ENCODE results near the gene CHRNA5. TPM values are rescaled to one million over a fixed set of nuclear protein-coding genes. Genes with fewer than 3 reads are reported as not detected.

Gene CHRNA5
- total RNA-seq, 1 donor from 2014 or later: 2.6 TPM

DNA sequence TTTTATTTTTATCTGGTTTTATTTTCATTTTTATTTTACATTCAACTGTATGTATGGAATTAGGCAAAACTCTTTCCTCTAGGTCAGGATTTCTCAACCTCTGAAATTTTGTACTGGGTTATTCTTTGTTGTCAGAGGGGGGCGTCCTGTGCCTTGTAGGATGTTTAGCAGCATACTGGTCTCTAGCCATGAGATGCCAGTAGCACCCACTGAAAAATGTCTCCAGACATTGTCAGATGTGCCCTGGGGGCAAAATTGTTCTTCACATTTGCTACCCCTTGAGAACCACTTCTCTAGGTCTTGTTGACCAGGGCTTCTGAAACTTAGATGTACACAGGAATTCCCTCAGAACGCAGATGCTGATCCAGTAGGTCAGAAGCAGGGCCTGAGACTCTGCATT lies 5.4 kb downstream of the CHRNA5 start:
- H3K36me3 ChIP-seq: no peaks in the 10 kb centered on the region
- intact Hi-C loops (cut with DNase I): no loop called here
- H3K27me3 ChIP-seq (ENCODE audit: low read depth): no peaks in the 10 kb centered on the region
- TF ChIP-seq, protein P1, sequence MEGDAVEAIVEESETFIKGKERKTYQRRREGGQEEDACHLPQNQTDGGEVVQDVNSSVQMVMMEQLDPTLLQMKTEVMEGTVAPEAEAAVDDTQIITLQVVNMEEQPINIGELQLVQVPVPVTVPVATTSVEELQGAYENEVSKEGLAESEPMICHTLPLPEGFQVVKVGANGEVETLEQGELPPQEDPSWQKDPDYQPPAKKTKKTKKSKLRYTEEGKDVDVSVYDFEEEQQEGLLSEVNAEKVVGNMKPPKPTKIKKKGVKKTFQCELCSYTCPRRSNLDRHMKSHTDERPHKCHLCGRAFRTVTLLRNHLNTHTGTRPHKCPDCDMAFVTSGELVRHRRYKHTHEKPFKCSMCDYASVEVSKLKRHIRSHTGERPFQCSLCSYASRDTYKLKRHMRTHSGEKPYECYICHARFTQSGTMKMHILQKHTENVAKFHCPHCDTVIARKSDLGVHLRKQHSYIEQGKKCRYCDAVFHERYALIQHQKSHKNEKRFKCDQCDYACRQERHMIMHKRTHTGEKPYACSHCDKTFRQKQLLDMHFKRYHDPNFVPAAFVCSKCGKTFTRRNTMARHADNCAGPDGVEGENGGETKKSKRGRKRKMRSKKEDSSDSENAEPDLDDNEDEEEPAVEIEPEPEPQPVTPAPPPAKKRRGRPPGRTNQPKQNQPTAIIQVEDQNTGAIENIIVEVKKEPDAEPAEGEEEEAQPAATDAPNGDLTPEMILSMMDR (IDR thresholded peaks at IDR 0.05): no peak
- H3K9me3 ChIP-seq: no peaks in the 10 kb centered on the region
- DNase-seq (no peak), ATAC-seq (no peak)
- H3K27ac ChIP-seq: no peak overlapping the region
- H3K4me1 ChIP-seq: peaks cover 9% of the 10 kb centered on the region
- H3K4me3 ChIP-seq: no peak overlapping the region

DNA sequence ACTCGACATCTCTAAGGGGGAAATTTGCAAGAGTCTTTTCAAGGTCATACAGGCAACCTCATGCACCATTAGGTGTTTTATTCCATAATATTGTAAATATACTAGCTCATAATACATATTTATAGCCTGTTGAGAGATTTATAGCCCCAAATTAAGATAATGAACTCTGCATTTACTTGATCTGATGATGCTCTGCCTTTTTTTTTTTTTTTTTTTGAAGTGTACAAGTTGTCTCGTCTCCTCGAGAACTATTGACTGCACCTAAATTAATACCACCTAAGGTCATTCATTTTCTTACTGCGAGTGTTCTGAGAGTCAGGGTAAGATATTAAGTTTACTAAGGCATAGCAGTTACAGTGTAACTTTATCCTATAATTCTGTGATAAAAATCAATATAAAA lies 6.1 kb downstream of the CHRNA5 start:
- Histone ChIP-seq H3K27me3 (ENCODE audit: low read depth) (no peaks in the 10 kb centered on the region), H3K4me1 (peaks cover 2% of the 10 kb centered on the region), H3K4me3 (no peak overlapping the region), H3K36me3 (no peaks in the 10 kb centered on the region), H3K9me3 (no peaks in the 10 kb centered on the region), H3K27ac (no peak overlapping the region)
- no peak for ATAC-seq
- TF ChIP-seq, protein P1 (IDR thresholded peaks at IDR 0.05): no peak
- intact Hi-C loops (cut with DNase I): no loop called here
- no peak for DNase-seq

DNA sequence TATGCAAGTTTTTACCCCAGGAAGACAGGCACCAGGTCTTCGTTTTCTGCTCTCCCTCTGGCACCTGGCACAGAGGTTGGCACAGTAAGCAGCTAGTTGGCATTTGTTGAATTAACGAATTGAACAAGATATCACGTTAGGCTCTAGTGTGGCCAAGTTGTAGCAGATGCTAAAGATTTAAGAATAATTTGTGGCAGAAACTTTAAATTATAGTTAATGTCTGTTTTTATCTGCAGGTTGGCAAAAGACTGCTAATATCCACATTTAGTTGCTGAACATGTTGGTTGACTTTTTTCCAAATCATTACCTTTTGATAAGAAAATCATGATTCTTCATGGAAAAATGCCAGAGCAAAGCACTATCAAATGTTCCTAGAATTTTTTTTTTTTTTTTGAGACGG lies 8.1 kb downstream of the CHRNA5 start:
- H3K4me3 ChIP-seq: no peak overlapping the region
- H3K27me3 ChIP-seq (ENCODE audit: low read depth): no peaks in the 10 kb centered on the region
- intact Hi-C loops (cut with DNase I): no loop called here
- no peak for ATAC-seq
- no peaks in the 10 kb centered on the region for H3K36me3 ChIP-seq
- H3K4me1 ChIP-seq: no peaks in the 10 kb centered on the region
- TF ChIP-seq, protein P1 (IDR thresholded peaks at IDR 0.05): no peak
- H3K9me3 ChIP-seq: no peaks in the 10 kb centered on the region
- no peak for DNase-seq
- no peak overlapping the region for H3K27ac ChIP-seq

DNA sequence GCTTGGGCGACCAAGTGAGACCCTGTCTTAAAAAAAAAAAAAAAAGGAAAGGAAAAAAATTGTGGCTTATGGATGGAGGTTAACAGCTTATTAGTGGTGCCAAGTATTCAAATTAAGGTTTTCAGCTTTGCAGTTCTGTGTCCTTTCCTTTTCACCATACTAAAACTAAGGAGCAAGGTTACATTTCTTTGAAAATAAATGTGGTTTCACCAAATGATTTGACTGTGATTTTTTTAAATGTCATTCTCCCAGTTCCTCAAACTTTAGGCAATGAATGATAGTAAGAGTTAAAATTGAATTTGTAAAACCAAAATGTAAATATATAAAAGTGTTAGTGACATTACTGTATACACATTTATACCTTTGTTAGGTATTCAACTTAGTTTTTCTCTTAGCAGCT lies 9.6 kb downstream of the CHRNA5 start:
- Histone ChIP-seq H3K9me3 (no peaks in the 10 kb centered on the region), H3K27me3 (ENCODE audit: low read depth) (no peaks in the 10 kb centered on the region), H3K36me3 (no peaks in the 10 kb centered on the region), H3K4me1 (no peaks in the 10 kb centered on the region), H3K4me3 (no peak overlapping the region), H3K27ac (no peak overlapping the region)
- DNase-seq: no peak
- no peak for ATAC-seq
- TF ChIP-seq, protein P1 (IDR thresholded peaks at IDR 0.05): no peak
- intact Hi-C loops (cut with DNase I): no loop called here

DNA sequence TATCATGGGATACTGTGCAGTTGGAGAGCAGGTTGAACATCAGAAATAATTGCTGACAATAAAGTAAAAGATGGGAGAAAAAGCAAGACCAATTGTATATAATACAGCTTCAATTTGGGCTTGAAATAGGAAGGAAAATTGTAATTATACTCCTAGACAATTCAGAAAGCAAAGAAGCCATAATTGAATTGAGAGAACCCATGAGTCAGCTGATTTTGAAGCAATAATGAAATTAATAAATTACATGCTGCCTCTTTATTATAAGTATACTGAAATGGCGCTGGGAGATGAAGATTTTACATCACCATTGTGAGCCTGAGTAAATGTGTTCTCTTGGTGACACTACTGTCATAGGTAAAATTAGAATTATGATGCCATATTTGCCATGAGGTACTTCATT lies 32.3 kb downstream of the CHRNA5 start:
- peaks cover 2% of the 10 kb centered on the region for H3K27me3 ChIP-seq (ENCODE audit: low read depth)
- no peak overlapping the region for H3K4me3 ChIP-seq
- no peaks in the 10 kb centered on the region for H3K4me1 ChIP-seq
- intact Hi-C loops (cut with DNase I): no loop called here
- no peak for DNase-seq
- TF ChIP-seq, protein P1 (IDR thresholded peaks at IDR 0.05): no peak
- no peak overlapping the region for H3K27ac ChIP-seq
- no peak for ATAC-seq
- H3K36me3 ChIP-seq: no peaks in the 10 kb centered on the region
- H3K9me3 ChIP-seq: no peaks in the 10 kb centered on the region

DNA sequence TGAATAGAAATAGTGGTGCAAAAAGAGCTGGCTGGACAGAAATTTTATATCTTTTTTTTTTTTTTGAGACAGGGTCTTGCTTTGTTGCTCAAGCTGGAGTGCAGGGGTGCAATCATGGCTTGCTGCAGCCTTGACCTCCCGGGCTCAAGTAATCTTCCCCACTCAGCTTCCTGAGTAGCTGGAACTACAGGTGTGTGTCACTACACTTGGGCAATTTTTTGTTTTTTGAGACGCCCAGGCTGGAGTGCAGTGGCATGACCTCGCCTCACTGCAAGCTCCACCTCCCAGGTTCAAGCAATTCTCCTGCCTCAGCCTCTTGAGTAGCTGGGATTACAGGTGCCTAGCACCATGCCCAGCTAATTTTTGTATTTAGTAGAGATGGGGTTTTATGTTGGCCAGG lies 33.0 kb downstream of the CHRNA5 start:
- intact Hi-C loops (cut with DNase I): no loop called here

More for the DNA sequence above, 33.0 kb downstream of the CHRNA5 start:
- H3K4me1 ChIP-seq: no peaks in the 10 kb centered on the region
- H3K4me3 ChIP-seq: no peak overlapping the region
- no peaks in the 10 kb centered on the region for H3K36me3 ChIP-seq
- ATAC-seq (no peak), DNase-seq (no peak)
- H3K27me3 ChIP-seq (ENCODE audit: low read depth): peaks cover 4% of the 10 kb centered on the region
- TF ChIP-seq, protein P1 (IDR thresholded peaks at IDR 0.05): no peak
- no peaks in the 10 kb centered on the region for H3K9me3 ChIP-seq
- no peak overlapping the region for H3K27ac ChIP-seq

Measured in lower lobe of right lung (tissue), 2 donors.